PC-9 (cell line): ENCODE measurements around the gene ZBTB22. TPM values are rescaled to one million over a fixed set of nuclear protein-coding genes. Genes with fewer than 3 reads are reported as not detected.

ENCODE experiments used
- BruUV-seq: library from RNA; stranded (reverse); fragments of 400-500 nt; replicated peaks from 2 replicates; lab custom pipeline; 2021; lab: Mats Ljungman, UMichigan
- CTCF ChIA-PET: fragments of 300-600 bp; sonication (Branson Sonifier 250); formaldehyde crosslinking; loops from one replicate; lab custom pipeline; 2022; ENCODE audit warnings: antibody characterized with exemption; lab: Charles Lee
- POLR2A ChIA-PET: fragments of 300-600 bp; sonication (Branson Sonifier 250); formaldehyde crosslinking; loops from one replicate; lab custom pipeline; 2022; ENCODE audit warnings: antibody characterized with exemption; ENCODE audit not compliant: unreplicated experiment; lab: Charles Lee
- DNase-seq, 2 experiments: peaks; one replicate each; pipeline versions ENCODE4 v3.0.0 to v3.0.0-alpha.2; 2015 to 2022; ENCODE audit warnings: mixed read lengths in 1 of 2
- H2AFZ ChIP-seq: fragments of 200-600 bp; sonication (generic); 2 replicates; pipeline ENCODE4 v1.8.1; 2017; ENCODE audit warnings: antibody characterized with exemption
- H3F3A ChIP-seq: fragments of 200-600 bp; sonication (generic); 2 replicates; pipeline ENCODE4 v1.8.1; 2017; ENCODE audit warnings: antibody characterized with exemption, mild to moderate bottlenecking, low read depth; ENCODE audit not compliant: insufficient read depth
- H3K27ac ChIP-seq: fragments of 200-600 bp; sonication (generic); 2 replicates; pipeline ENCODE4 v1.6.1; 2016; ENCODE audit warnings: mixed run types
- H3K27me3 ChIP-seq: fragments of 200-600 bp; sonication (generic); 2 replicates; pipeline ENCODE4 v1.6.1; 2016; ENCODE audit warnings: low read depth, mixed run types; ENCODE audit not compliant: insufficient read depth
- H3K36me3 ChIP-seq: fragments of 200-600 bp; sonication (generic); 2 replicates; pipeline ENCODE4 v1.6.1; 2016; ENCODE audit warnings: low read depth, mixed run types
- H3K4me1 ChIP-seq: fragments of 200-600 bp; sonication (generic); replicated peaks from 2 replicates; pipeline ENCODE4 v1.6.1; 2016; ENCODE audit warnings: mixed run types; ENCODE audit not compliant: insufficient read depth
- H3K4me2 ChIP-seq: fragments of 200-600 bp; sonication (generic); 2 replicates; pipeline ENCODE4 v1.6.1; 2017; ENCODE audit warnings: mixed run types
- H3K4me3 ChIP-seq: fragments of 200-600 bp; sonication (generic); 2 replicates; pipeline ENCODE4 v1.6.1; 2016; ENCODE audit warnings: mixed run types
- H3K79me2 ChIP-seq: fragments of 200-600 bp; sonication (generic); 2 replicates; pipeline ENCODE4 v1.6.1; 2017; ENCODE audit warnings: low read depth, mixed run types
- H3K9me2 ChIP-seq: fragments of 200-600 bp; sonication (generic); 2 replicates; pipeline ENCODE4 v1.8.1; 2017; ENCODE audit warnings: mild to moderate bottlenecking; ENCODE audit not compliant: insufficient read depth
- H3K9me3 ChIP-seq: fragments of 200-600 bp; sonication (generic); 2 replicates; pipeline ENCODE4 v1.8.1; 2016; ENCODE audit warnings: low read depth; ENCODE audit not compliant: insufficient read depth
- H4K20me1 ChIP-seq: fragments of 200-600 bp; sonication (generic); 2 replicates; pipeline ENCODE4 v1.8.1; 2017; ENCODE audit not compliant: insufficient read depth
- CTCF ChIP-seq: fragments of 200-600 bp; sonication (generic); conservative IDR thresholded peaks from 2 replicates; pipeline ENCODE4 v1.6.1; 2017; ENCODE audit warnings: mixed run types, antibody characterized with exemption, mild to moderate bottlenecking, moderate library complexity
- EZH2 ChIP-seq: fragments of 200-600 bp; sonication (generic); IDR thresholded peaks from 2 replicates; pipeline ENCODE4 v1.8.0; 2017; ENCODE audit warnings: antibody characterized with exemption, low read depth
- intact Hi-C: fragments of 100-400 bp; cut with micrococcal nuclease; formaldehyde crosslinking; loops from one replicate; pipeline ENCODE4 v1.10.0; 2022; ENCODE audit not compliant: unreplicated experiment
- total RNA-seq: library from RNA; stranded (reverse); gene quantifications from 2 replicates; pipeline ENCODE4 v1.2.3, GENCODE V29; 2021

The ZBTB22 gene
- total RNA-seq, 1 experiment from 2014 or later, result 20.8 TPM

- peak overlapping the region; percentile 89 for H3K4me2 ChIP-seq
- no TSS peak for BruUV-seq
- peak in 1 of 2 experiments; percentile 60 for DNase-seq
- TF ChIP-seq CTCF (no peak), EZH2 (no peak)
- H3F3A ChIP-seq, result peaks cover 46% of the 10 kb centered on the region
- H2AFZ ChIP-seq, result no peak overlapping the region
- POLR2A ChIA-PET, result no interaction called here
- CTCF ChIA-PET, result no interaction called here
- H3K4me1 ChIP-seq, result peaks cover 40% of the 10 kb centered on the region
- 0 out of 2 replicates have a peak, but pooled peaks cover 8% of the 10 kb centered on the region for H3K36me3 ChIP-seq
- H3K27ac ChIP-seq, result no peak overlapping the region
- H3K79me2 ChIP-seq, result peaks cover 52% of the 10 kb centered on the region
- no peaks in the 10 kb centered on the region for H3K27me3 ChIP-seq
- H3K4me3 ChIP-seq, result no peak overlapping the region
- peaks cover 6% of the 10 kb centered on the region; the same call in 1 of the 2 replicates for H4K20me1 ChIP-seq
- H3K9me2 ChIP-seq, result no peaks in the 10 kb centered on the region
- intact Hi-C loops, result loop anchor here (1.0 to 10.0 kb wide), 3 partner anchors 76 to 348 kb away; partner anchors contain the start of genes BRD2 and KIFC1
- H3K9me3 ChIP-seq, result no peaks in the 10 kb centered on the region
These were observed 2.4 kb downstream of the ZBTB22 start for GRCh38 chr6:33314943-33315792.

- H3K9me3 ChIP-seq, result no peaks in the 10 kb centered on the region
- H3K36me3 ChIP-seq, result 0 out of 2 replicates have a peak, but pooled peaks cover 4% of the 10 kb centered on the region
- TF ChIP-seq EZH2, result no peak
- no peak for TF ChIP-seq CTCF
- peak; percentile 41 to 58 for DNase-seq
- no peaks in the 10 kb centered on the region for H3K9me2 ChIP-seq
- H3K4me3 ChIP-seq, result peak overlapping the region; percentile 81
- peaks cover 46% of the 10 kb centered on the region for H3K79me2 ChIP-seq
- ChIA-PET POLR2A (no interaction called here), CTCF (no interaction called here)
- peaks cover 6% of the 10 kb centered on the region; the same call in 1 of the 2 replicates for H4K20me1 ChIP-seq
- H3K4me2 ChIP-seq, result peak overlapping the region; percentile 89
- peaks cover 40% of the 10 kb centered on the region for H3F3A ChIP-seq
- peak overlapping the region; percentile 81; the same call in 1 of the 2 replicates for H2AFZ ChIP-seq
- H3K27ac ChIP-seq, result peak overlapping the region; percentile 72
- no TSS peak for BruUV-seq
- H3K27me3 ChIP-seq, result no peaks in the 10 kb centered on the region
- H3K4me1 ChIP-seq, result peaks cover 33% of the 10 kb centered on the region
- intact Hi-C loops, result loop anchor here (1.0 to 10.0 kb wide), 3 partner anchors 77 to 347 kb away; partner anchors contain the start of genes BRD2 and KIFC1
These were observed 3.0 kb downstream of the ZBTB22 start for GRCh38 chr6:33314515-33314942.

GRCh38 chr6:33313709-33314514 is 3.6 kb downstream of the ZBTB22 start, which contains the start of gene TAPBP:
Gene TAPBP, minus strand, starts transcription at chr6:33314078. Its CDS starts 37 bp downstream, at chr6:33314041.
- CTCF ChIA-PET, result no interaction called here
- Histone ChIP-seq H3K27me3 (no peaks in the 10 kb centered on the region), H3F3A (peaks cover 36% of the 10 kb centered on the region), H3K9me3 (no peaks in the 10 kb centered on the region), H3K79me2 (peaks cover 42% of the 10 kb centered on the region), H2AFZ (peak within 1 kb of the TSS; percentile 81), H4K20me1 (peaks cover 6% of the 10 kb centered on the region; the same call in 1 of the 2 replicates), H3K4me3 (peak within 1 kb of the TSS; percentile 81), H3K27ac (peak within 1 kb of the TSS; percentile 72), H3K36me3 (no peaks in the 10 kb centered on the region), H3K9me2 (no peaks in the 10 kb centered on the region), H3K4me2 (peak within 1 kb of the TSS; percentile 89), H3K4me1 (peaks cover 27% of the 10 kb centered on the region)
- BruUV-seq, result no TSS peak
- peak; percentile 54 to 60 for DNase-seq
- TF ChIP-seq EZH2 (no peak), CTCF (no peak)
- POLR2A ChIA-PET, result interaction anchor here (0.6 kb wide), 1 partner anchor 931 kb away, joined by 4 read pairs; no protein-coding TSS in a partner anchor
- intact Hi-C loops, result loop anchor here (1.0 to 10.0 kb wide), 4 partner anchors 15 to 347 kb away; partner anchors contain the start of genes BRD2, KIFC1 and RGL2
